MM.1S (cell line): ENCODE measurements around the gene CACNA1C.

Source experiments
- DNase-seq: peaks from one replicate; pipeline ENCODE4 v3.0.0-alpha.2; 2015
- H2AFZ ChIP-seq: fragments of 300-600 bp; sonication (generic); 2 replicates; pipeline ENCODE4 v1.6.0; 2016; ENCODE audit warnings: antibody characterized with exemption, low read length
- H3F3A ChIP-seq: fragments of 300-600 bp; sonication (generic); 2 replicates; pipeline ENCODE4 v1.6.1; 2016; ENCODE audit warnings: mild to moderate bottlenecking, antibody characterized with exemption, low read length, moderate library complexity, mixed read lengths; ENCODE audit not compliant: insufficient read depth
- H3K27ac ChIP-seq: fragments of 300-600 bp; sonication (generic); 2 replicates; pipeline ENCODE4 v1.5.1; 2016; ENCODE audit warnings: mild to moderate bottlenecking, low read length
- H3K27me3 ChIP-seq: fragments of 300-600 bp; sonication (generic); replicated peaks from 2 replicates; pipeline ENCODE4 v1.6.0; 2016; ENCODE audit warnings: low read length; ENCODE audit not compliant: insufficient read depth
- H3K36me3 ChIP-seq: fragments of 300-600 bp; sonication (generic); replicated peaks from 2 replicates; pipeline ENCODE4 v1.6.1; 2016; ENCODE audit warnings: mild to moderate bottlenecking, low read length, mixed read lengths; ENCODE audit not compliant: insufficient read depth
- H3K4me1 ChIP-seq: fragments of 300-600 bp; sonication (generic); 2 replicates; pipeline ENCODE4 v1.6.1; 2016; ENCODE audit warnings: low read length, mixed read lengths
- H3K4me2 ChIP-seq: fragments of 300-600 bp; sonication (generic); 2 replicates; pipeline ENCODE4 v1.6.0; 2016; ENCODE audit warnings: low read depth, low read length
- H3K4me3 ChIP-seq: fragments of 300-600 bp; sonication (generic); 2 replicates; pipeline ENCODE4 v1.5.1; 2016; ENCODE audit warnings: low read length, mixed read lengths
- H3K79me2 ChIP-seq: fragments of 300-600 bp; sonication (generic); 2 replicates; pipeline ENCODE4 v1.6.1; 2016; ENCODE audit warnings: mixed run types, low read length, mixed read lengths
- H3K9ac ChIP-seq: fragments of 300-600 bp; sonication (generic); 2 replicates; pipeline ENCODE4 v1.6.1; 2016; ENCODE audit warnings: low read length, mixed read lengths
- H3K9me2 ChIP-seq: fragments of 300-600 bp; sonication (generic); replicated peaks from 2 replicates; pipeline ENCODE4 v1.6.1; 2016; ENCODE audit warnings: mild to moderate bottlenecking, low read length, mixed read lengths; ENCODE audit not compliant: insufficient read depth
- H3K9me3 ChIP-seq: fragments of 300-600 bp; sonication (generic); replicated peaks from 2 replicates; pipeline ENCODE4 v1.6.1; 2016; ENCODE audit warnings: mild to moderate bottlenecking, low read length, mixed read lengths; ENCODE audit not compliant: insufficient read depth
- H4K20me1 ChIP-seq: fragments of 300-600 bp; sonication (generic); 2 replicates; pipeline ENCODE4 v1.6.1; 2016; ENCODE audit warnings: mild to moderate bottlenecking, low read length, moderate library complexity, mixed read lengths; ENCODE audit not compliant: insufficient read depth
- EZH2 ChIP-seq: fragments of 300-600 bp; sonication (generic); optimal IDR thresholded peaks from 2 replicates; pipeline ENCODE3; 2017; ENCODE audit warnings: low read depth, mild to moderate bottlenecking, antibody characterized with exemption, low read length, mixed read lengths
- EZH2phosphoT487 ChIP-seq: fragments of 300-600 bp; sonication (generic); IDR thresholded peaks from 2 replicates; pipeline ENCODE4 v1.6.1; 2018; ENCODE audit warnings: antibody characterized with exemption, low read length
- TF ChIP-seq, protein P1 (sequence below): fragments of 300-600 bp; sonication (generic); IDR thresholded peaks from 2 replicates; pipeline ENCODE4 v1.5.1; 2016; ENCODE audit warnings: antibody characterized with exemption, low read length, mixed read lengths

Gene CACNA1C

DNA sequence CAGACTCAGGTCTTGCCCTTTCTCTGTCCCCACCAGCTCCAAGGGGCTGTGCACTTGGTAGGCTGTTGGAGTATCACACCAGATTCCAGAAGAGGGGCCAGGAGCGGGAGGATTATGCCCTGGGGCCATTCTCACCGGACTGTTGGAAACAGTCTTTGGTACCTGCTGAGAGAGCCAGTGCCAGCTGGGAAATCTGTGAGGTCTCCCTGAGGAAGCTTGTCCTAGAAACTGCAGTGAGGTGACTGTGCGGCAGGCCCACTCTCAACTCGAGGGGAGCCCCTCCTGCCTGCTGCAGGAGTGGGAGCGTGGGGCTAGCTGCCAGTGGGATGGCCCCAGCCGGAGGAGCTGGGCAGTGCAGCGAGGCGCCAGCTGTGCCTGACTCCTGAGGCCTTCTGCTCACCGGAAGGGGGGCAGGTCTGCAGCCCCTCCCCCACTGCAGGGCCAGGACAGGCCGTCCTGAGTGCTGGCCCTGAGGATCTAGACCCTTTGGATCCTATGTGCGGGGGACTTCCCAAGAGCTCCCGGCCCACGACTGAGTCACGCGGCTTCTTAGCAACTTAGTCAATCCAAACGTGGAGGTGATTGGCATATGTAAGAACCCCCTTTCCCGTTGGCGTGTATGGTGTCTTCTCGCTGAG lies 295.2 kb downstream of the CACNA1C start:
- Histone ChIP-seq H3K4me1 (no peaks in the 10 kb centered on the region), H3K27me3 (no peaks in the 10 kb centered on the region), H3F3A (no peaks in the 10 kb centered on the region), H2AFZ (no peak overlapping the region), H3K79me2 (no peaks in the 10 kb centered on the region), H3K9me3 (no peaks in the 10 kb centered on the region), H3K4me2 (no peak overlapping the region), H3K9ac (no peak overlapping the region), H3K36me3 (no peaks in the 10 kb centered on the region), H4K20me1 (no peaks in the 10 kb centered on the region), H3K9me2 (no peaks in the 10 kb centered on the region), H3K4me3 (no peak overlapping the region), H3K27ac (no peak overlapping the region)
- no peak for DNase-seq
- TF ChIP-seq, protein P1, sequence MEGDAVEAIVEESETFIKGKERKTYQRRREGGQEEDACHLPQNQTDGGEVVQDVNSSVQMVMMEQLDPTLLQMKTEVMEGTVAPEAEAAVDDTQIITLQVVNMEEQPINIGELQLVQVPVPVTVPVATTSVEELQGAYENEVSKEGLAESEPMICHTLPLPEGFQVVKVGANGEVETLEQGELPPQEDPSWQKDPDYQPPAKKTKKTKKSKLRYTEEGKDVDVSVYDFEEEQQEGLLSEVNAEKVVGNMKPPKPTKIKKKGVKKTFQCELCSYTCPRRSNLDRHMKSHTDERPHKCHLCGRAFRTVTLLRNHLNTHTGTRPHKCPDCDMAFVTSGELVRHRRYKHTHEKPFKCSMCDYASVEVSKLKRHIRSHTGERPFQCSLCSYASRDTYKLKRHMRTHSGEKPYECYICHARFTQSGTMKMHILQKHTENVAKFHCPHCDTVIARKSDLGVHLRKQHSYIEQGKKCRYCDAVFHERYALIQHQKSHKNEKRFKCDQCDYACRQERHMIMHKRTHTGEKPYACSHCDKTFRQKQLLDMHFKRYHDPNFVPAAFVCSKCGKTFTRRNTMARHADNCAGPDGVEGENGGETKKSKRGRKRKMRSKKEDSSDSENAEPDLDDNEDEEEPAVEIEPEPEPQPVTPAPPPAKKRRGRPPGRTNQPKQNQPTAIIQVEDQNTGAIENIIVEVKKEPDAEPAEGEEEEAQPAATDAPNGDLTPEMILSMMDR = no peak
- TF ChIP-seq EZH2phosphoT487 = no peak
- no peak for TF ChIP-seq EZH2

DNA sequence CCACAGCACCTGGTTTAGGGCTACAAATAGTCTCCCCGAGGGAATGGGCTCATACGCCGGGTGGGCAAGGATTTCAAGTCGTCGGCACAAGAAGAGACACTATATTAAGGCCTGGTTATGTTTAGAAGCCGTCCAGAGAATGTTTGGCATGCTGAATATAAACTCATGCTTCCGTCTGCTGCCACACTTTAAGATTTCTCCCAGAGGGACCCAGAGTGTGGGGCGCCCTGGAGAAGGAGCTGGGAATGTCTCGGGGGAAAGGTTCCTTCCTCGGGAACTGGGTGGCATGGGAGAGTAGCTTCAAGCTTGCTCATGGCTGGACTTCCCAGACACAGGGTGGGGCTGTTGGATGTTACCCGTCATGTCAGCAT lies 295.7 kb downstream of the CACNA1C start:
- Histone ChIP-seq H3F3A (no peaks in the 10 kb centered on the region), H3K9me2 (no peaks in the 10 kb centered on the region), H4K20me1 (no peaks in the 10 kb centered on the region), H2AFZ (no peak overlapping the region), H3K36me3 (no peaks in the 10 kb centered on the region), H3K4me1 (no peaks in the 10 kb centered on the region), H3K27ac (no peak overlapping the region), H3K9ac (no peak overlapping the region), H3K27me3 (no peaks in the 10 kb centered on the region), H3K79me2 (no peaks in the 10 kb centered on the region), H3K9me3 (no peaks in the 10 kb centered on the region), H3K4me2 (no peak overlapping the region), H3K4me3 (no peak overlapping the region)
- TF ChIP-seq EZH2phosphoT487 (no peak), EZH2 (no peak)
- TF ChIP-seq, protein P1 = no peak
- no peak for DNase-seq

DNA sequence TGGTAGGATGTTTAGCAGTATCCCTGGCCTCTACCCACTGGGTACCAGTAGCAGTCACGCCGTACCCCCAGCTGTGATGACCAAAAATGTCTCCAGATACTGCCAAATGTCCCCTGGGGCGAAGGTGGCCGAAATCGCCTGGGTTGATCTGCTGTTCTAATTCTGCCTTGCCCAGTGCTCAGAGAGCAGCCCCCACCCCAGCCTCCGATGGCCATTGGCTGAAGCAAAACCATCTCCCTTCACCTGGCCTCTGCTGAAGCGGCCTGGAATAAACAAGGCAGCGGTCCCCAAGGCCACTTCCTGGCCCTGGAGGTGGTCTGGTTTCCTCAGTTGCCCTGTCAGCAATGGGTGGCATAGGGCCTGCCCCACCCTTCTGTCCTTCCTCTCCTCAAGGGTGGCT lies 298.4 kb downstream of the CACNA1C start:
- no peak overlapping the region for H3K27ac ChIP-seq
- DNase-seq = no peak
- no peaks in the 10 kb centered on the region for H3K79me2 ChIP-seq
- no peak overlapping the region for H3K4me3 ChIP-seq
- H3K4me2 ChIP-seq = no peak overlapping the region
- H3F3A ChIP-seq = no peaks in the 10 kb centered on the region
- TF ChIP-seq EZH2 (no peak), EZH2phosphoT487 (no peak)
- TF ChIP-seq, protein P1 = no peak
- no peaks in the 10 kb centered on the region for H3K9me3 ChIP-seq
- H3K36me3 ChIP-seq = no peaks in the 10 kb centered on the region
- H2AFZ ChIP-seq = no peak overlapping the region
- H3K4me1 ChIP-seq = 0 out of 2 replicates have a peak, but pooled peaks cover 5% of the 10 kb centered on the region
- H3K9ac ChIP-seq = no peak overlapping the region
- H3K27me3 ChIP-seq = no peaks in the 10 kb centered on the region
- H4K20me1 ChIP-seq = no peaks in the 10 kb centered on the region
- H3K9me2 ChIP-seq = no peaks in the 10 kb centered on the region
